H1 (cell line): ENCODE results near the gene XKR7. TPM values are rescaled to one million over a fixed set of nuclear protein-coding genes. Genes with fewer than 3 reads are reported as not detected.

Experiments used
- CTCF ChIA-PET: fragments of 300-600 bp; sonication (Branson Sonifier 250); formaldehyde crosslinking; loops from one replicate; lab custom pipeline; 2021; ENCODE audit not compliant: partially characterized antibody; lab: Charles Lee
- POLR2A ChIA-PET: fragments of 300-600 bp; sonication (Branson Sonifier 250); formaldehyde crosslinking; loops from one replicate; lab custom pipeline; 2021; ENCODE audit warnings: inconsistent platforms; ENCODE audit not compliant: partially characterized antibody; lab: Charles Lee
- DNase-seq, 2 experiments: peaks; one replicate each; pipeline versions ENCODE4 v3.0.0 to v3.0.0-alpha.2; 2010 to 2022; ENCODE audit warnings: low spot score in 2 of 2, low read depth in 1 of 2, mixed read lengths in 1 of 2
- FAIRE-seq: peaks from 2 replicates; lab custom pipeline; 2011; peaks lifted over from hg19 to GRCh38; lab: Jason Lieb, UNC
- H2AFZ ChIP-seq: 2 replicates; pipeline ENCODE4 v1.8.1; 2012; ENCODE audit warnings: low read length, inconsistent platforms
- H2AK5ac ChIP-seq: 2 replicates; pipeline ENCODE4 v1.6.1; 2013; ENCODE audit warnings: low read depth, low read length
- H2BK120ac ChIP-seq: replicated peaks from 2 replicates; pipeline ENCODE3; 2013; ENCODE audit warnings: low read depth, low read length, inconsistent platforms
- H2BK12ac ChIP-seq: 2 replicates; pipeline ENCODE4 v1.6.1; 2013; ENCODE audit warnings: low read depth, low read length
- H2BK15ac ChIP-seq: 2 replicates; pipeline ENCODE4 v1.6.1; 2013; ENCODE audit warnings: low read length
- H2BK20ac ChIP-seq: 2 replicates; pipeline ENCODE4 v1.6.1; 2013; ENCODE audit warnings: low read length
- H2BK5ac ChIP-seq: 2 replicates; pipeline ENCODE4 v1.6.1; 2013; ENCODE audit warnings: low read depth, low read length
- H3K14ac ChIP-seq: 2 replicates; pipeline ENCODE4 v1.6.1; 2013; ENCODE audit warnings: inconsistent platforms; ENCODE audit not compliant: insufficient read length
- H3K18ac ChIP-seq: 2 replicates; pipeline ENCODE4 v1.6.1; 2013; ENCODE audit warnings: low read length; ENCODE audit errors: extremely low read depth
- H3K23ac ChIP-seq: 2 replicates; pipeline ENCODE4 v1.6.1; 2013; ENCODE audit warnings: inconsistent platforms; ENCODE audit not compliant: insufficient read length
- H3K23me2 ChIP-seq: 2 replicates; pipeline ENCODE4 v1.6.1; 2013; ENCODE audit warnings: low read depth, low read length
- H3K27ac ChIP-seq: 2 replicates; pipeline ENCODE4 v1.6.1; 2011; ENCODE audit warnings: low read depth, low read length, inconsistent platforms
- H3K27me3 ChIP-seq, 4 experiments: replicated peaks in 1 of 4; 1 replicate in 1 of 4; 2 replicates in 3 of 4; pipeline versions ENCODE4 v1.6.1 to v1.8.1; 2011 to 2013; ENCODE audit warnings: low read length in 3 of 4, mild to moderate bottlenecking in 3 of 4, inconsistent platforms in 2 of 4, mixed read lengths in 2 of 4, moderate library complexity in 1 of 4; ENCODE audit not compliant: control insufficient read depth in 3 of 4, insufficient read depth in 3 of 4; ENCODE audit errors: extremely low read depth in 1 of 4
- H3K36me3 ChIP-seq, 4 experiments: 2 replicates each; pipeline versions ENCODE4 v1.6.1 to v1.8.1; 2011 to 2013; ENCODE audit warnings: mild to moderate bottlenecking in 4 of 4, low read length in 3 of 4, moderate library complexity in 2 of 4, control low read depth in 1 of 4, inconsistent platforms in 1 of 4; ENCODE audit not compliant: insufficient read depth in 4 of 4, control insufficient read depth in 2 of 4
- H3K4ac ChIP-seq: replicated peaks from 2 replicates; pipeline ENCODE3; 2013; ENCODE audit warnings: low read length, low read depth, mixed read lengths, inconsistent platforms; ENCODE audit not compliant: insufficient read length
- H3K4me1 ChIP-seq, 4 experiments: replicated peaks in 1 of 4; 1 replicate in 1 of 4; 2 replicates in 3 of 4; pipeline versions ENCODE4 v1.6.1 to v1.8.1; 2011 to 2013; ENCODE audit warnings: low read length in 3 of 4, inconsistent platforms in 2 of 4, mixed read lengths in 1 of 4; ENCODE audit not compliant: insufficient read depth in 4 of 4, control insufficient read depth in 3 of 4
- H3K4me2 ChIP-seq, 2 experiments: 2 replicates each; pipeline versions ENCODE4 v1.6.1 to v1.8.1; 2011 to 2013; ENCODE audit warnings: low read depth in 2 of 2, low read length in 2 of 2, control low read depth in 1 of 2, inconsistent platforms in 1 of 2, mild to moderate bottlenecking in 1 of 2; ENCODE audit not compliant: insufficient read depth in 1 of 2
- H3K4me3 ChIP-seq, 4 experiments: fragments of 200-600, 300-600 bp in 1 of 4; sonication (generic), shearing (Covaris generic), sonication (Bioruptor Twin) in 1 of 4; 2 replicates each; pipeline versions ENCODE4 v1.5.1 to v1.8.1; 2011 to 2016; ENCODE audit warnings: low read length in 4 of 4, low read depth in 3 of 4, control low read depth in 2 of 4, inconsistent platforms in 2 of 4, mild to moderate bottlenecking in 2 of 4, mixed read lengths in 1 of 4, moderate library complexity in 1 of 4; ENCODE audit not compliant: insufficient read depth in 2 of 4; ENCODE audit errors: extremely low read depth in 1 of 4
- H3K56ac ChIP-seq: replicated peaks from 2 replicates; pipeline ENCODE3; 2013; ENCODE audit warnings: low read depth, mild to moderate bottlenecking, mixed read lengths, low read length, inconsistent platforms; ENCODE audit not compliant: insufficient read length
- H3K79me1 ChIP-seq: 2 replicates; pipeline ENCODE4 v1.6.1; 2013; ENCODE audit warnings: low read depth, low read length, control low read depth
- H3K79me2 ChIP-seq, 2 experiments: 2 replicates each; pipeline versions ENCODE4 v1.6.1 to v1.8.1; 2012 to 2013; ENCODE audit warnings: low read length in 2 of 2, mild to moderate bottlenecking in 2 of 2, inconsistent platforms in 1 of 2; ENCODE audit not compliant: insufficient read depth in 2 of 2, control insufficient read depth in 1 of 2
- H3K9ac ChIP-seq, 4 experiments: replicated peaks in 1 of 4; 1 replicate in 1 of 4; 2 replicates in 3 of 4; pipeline versions ENCODE4 v1.6.1 to v1.8.1; 2011 to 2013; ENCODE audit warnings: low read depth in 3 of 4, low read length in 3 of 4, control low read depth in 2 of 4, mild to moderate bottlenecking in 2 of 4, moderate library complexity in 2 of 4, inconsistent platforms in 1 of 4; ENCODE audit errors: extremely low read depth in 1 of 4
- H3K9me3 ChIP-seq, 2 experiments: 2 replicates each; pipeline versions ENCODE4 v1.6.1 to v1.8.1; 2012 to 2013; ENCODE audit warnings: mild to moderate bottlenecking in 2 of 2, moderate library complexity in 2 of 2, control low read depth in 1 of 2, inconsistent platforms in 1 of 2, low read depth in 1 of 2, low read length in 1 of 2, mixed read lengths in 1 of 2; ENCODE audit not compliant: insufficient read depth in 2 of 2
- H4K20me1 ChIP-seq, 2 experiments: replicated peaks in 1 of 2; 2 replicates each; pipeline versions ENCODE3 to v1.8.1; 2011 to 2013; ENCODE audit warnings: inconsistent platforms in 2 of 2, low read length in 2 of 2, mild to moderate bottlenecking in 1 of 2; ENCODE audit not compliant: insufficient read depth in 2 of 2, control insufficient read depth in 1 of 2
- H4K5ac ChIP-seq: 2 replicates; pipeline ENCODE4 v1.6.1; 2013; ENCODE audit warnings: low read length, low read depth, mixed read lengths, inconsistent platforms; ENCODE audit not compliant: insufficient read length
- H4K8ac ChIP-seq: 2 replicates; pipeline ENCODE4 v1.8.0; 2013; ENCODE audit warnings: mild to moderate bottlenecking, moderate library complexity, low read length, inconsistent platforms; ENCODE audit not compliant: insufficient read depth; ENCODE audit errors: extremely low read depth
- H4K91ac ChIP-seq: replicated peaks from 2 replicates; pipeline ENCODE3; 2013; ENCODE audit warnings: low read length, mixed read lengths, inconsistent platforms; ENCODE audit not compliant: insufficient read length
- BRCA1 ChIP-seq: IDR thresholded peaks from 2 replicates; pipeline ENCODE4 v1.6.1; 2012; ENCODE audit warnings: low read depth, low read length, improper control_type of control experiment
- CTBP2 ChIP-seq: IDR thresholded peaks from 2 replicates; pipeline ENCODE4 v1.7.0; 2011; ENCODE audit warnings: borderline replicate concordance, mild to moderate bottlenecking, moderate library complexity, mixed read lengths, low read length; ENCODE audit not compliant: insufficient read depth, insufficient read length
- GABPA ChIP-seq: IDR thresholded peaks from 2 replicates; pipeline ENCODE4 v1.6.1; 2011; ENCODE audit warnings: mild to moderate bottlenecking, low read length, moderate library complexity, borderline replicate concordance; ENCODE audit not compliant: insufficient read depth
- POLR2A ChIP-seq, 2 experiments: IDR thresholded peaks; 1 replicate in 1 of 2; 2 replicates in 1 of 2; pipeline ENCODE4 v1.6.1; 2011; ENCODE audit warnings: low read depth in 2 of 2, low read length in 2 of 2, mild to moderate bottlenecking in 2 of 2; ENCODE audit errors: control extremely low read depth in 1 of 2
- RBBP5 ChIP-seq: IDR thresholded peaks from 2 replicates; pipeline ENCODE4 v1.7.1; 2012; ENCODE audit warnings: low read depth, mild to moderate bottlenecking, inconsistent platforms, low read length, moderate library complexity, borderline replicate concordance
- RNF2 ChIP-seq: fragments of 200-900, 300-1000 bp; sonication (generic); IDR thresholded peaks from 2 replicates; pipeline ENCODE4 v1.7.1; 2016; ENCODE audit warnings: borderline replicate concordance, low read depth, mild to moderate bottlenecking, antibody characterized with exemption, low read length; ENCODE audit not compliant: poor library complexity, severe bottlenecking; ENCODE audit errors: missing control alignments
- SIRT6 ChIP-seq: IDR thresholded peaks from one replicate; pipeline ENCODE4 v1.7.1; 2012; ENCODE audit warnings: low read length, inconsistent platforms
- SRF ChIP-seq: IDR thresholded peaks from 2 replicates; pipeline ENCODE4 v1.6.1; 2011; ENCODE audit warnings: mild to moderate bottlenecking, low read depth, low read length, moderate library complexity
- WGBS, 2 experiments: shearing (Covaris generic) in 1 of 2; methylation state at CpG; one replicate each; pipeline versions ENCODE4 v1.1.6 to v1.1.7; 2013 to 2015; ENCODE audit warnings: low lambda C conversion rate in 2 of 2, mixed read lengths in 2 of 2, inconsistent platforms in 1 of 2, low coverage in 1 of 2, missing lambda C conversion rate in 1 of 2; ENCODE audit not compliant: insufficient replicate concordance in 2 of 2, insufficient coverage in 1 of 2, insufficient read length in 1 of 2; ENCODE audit errors: extremely low coverage in 1 of 2, missing lambda C conversion rate in 1 of 2; 5-methylcytosine and 5-hydroxymethylcytosine counted together
- polyA plus RNA-seq, 7 experiments: library from polyadenylated mRNA; depleted of rRNA in 3 of 7; stranded (reverse) in 5 of 7; unstranded in 2 of 7; fragments of >200 nt in 5 of 7; fragments of 200-250 nt in 2 of 7; gene quantifications; 1 replicate in 5 of 7; 2 replicates in 1 of 7; 4 replicates in 1 of 7; pipeline versions ENCODE4 v1.2.1 to v1.2.3, GENCODE V29; 2011 to 2013; ENCODE audit warnings: missing spikeins in 2 of 7, mixed read lengths in 2 of 7
- total RNA-seq: library from RNA; stranded (reverse); fragmentation: NEBNext Ultra II Directional; extraction: Animal tissue kit (Norgen Biotek cat#: 25700); gene quantifications from 2 replicates; pipeline ENCODE4 v1.2.1, GENCODE V29; 2021
- TF ChIP-seq, protein P1 (sequence below): IDR thresholded peaks from 2 replicates; pipeline ENCODE4 v1.6.1; 2012; ENCODE audit warnings: low read length, inconsistent platforms

The XKR7 gene
- total and polyA plus RNA-seq, 2 of the 8 experiments (the other 6 are each of a cell fraction or from before 2014, with no cell fraction given): 1.8 to 2.4 TPM

DNA sequence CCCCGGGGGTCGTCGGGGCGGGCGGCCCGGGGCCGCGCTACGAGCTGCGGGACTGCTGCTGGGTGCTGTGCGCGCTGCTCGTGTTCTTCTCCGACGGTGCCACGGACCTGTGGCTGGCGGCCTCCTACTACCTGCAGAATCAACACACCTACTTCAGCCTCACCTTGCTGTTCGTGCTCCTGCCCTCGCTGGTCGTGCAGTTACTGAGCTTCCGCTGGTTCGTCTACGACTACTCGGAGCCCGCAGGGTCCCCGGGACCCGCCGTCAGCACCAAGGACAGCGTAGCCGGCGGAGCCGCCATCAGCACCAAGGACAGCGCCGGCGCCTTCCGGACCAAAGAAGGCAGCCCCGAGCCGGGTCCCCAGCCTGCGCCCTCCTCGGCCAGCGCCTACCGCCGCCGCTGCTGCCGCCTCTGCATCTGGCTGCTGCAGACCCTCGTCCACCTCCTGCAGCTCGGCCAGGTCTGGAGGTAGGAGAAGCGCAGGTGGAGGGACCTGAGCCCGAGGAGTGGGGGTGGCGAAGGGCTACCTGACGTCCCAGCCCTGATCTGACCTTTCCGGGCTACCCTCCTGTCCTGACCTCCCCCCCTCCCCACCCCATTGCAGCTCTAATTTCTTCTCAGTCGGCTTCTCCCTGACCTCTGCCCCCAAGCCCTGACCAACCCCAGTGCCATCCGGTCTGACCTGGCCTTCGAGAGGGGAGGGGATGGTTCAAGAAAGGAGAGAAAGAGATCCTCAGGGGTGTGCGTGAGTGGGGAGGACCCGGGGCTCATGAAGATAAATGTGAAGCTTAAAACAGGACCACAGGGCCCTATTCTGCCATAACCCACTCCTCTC, 558 bp downstream of the XKR7 start:
- no peak overlapping the region for H2BK120ac ChIP-seq
- no peak overlapping the region for H2BK15ac ChIP-seq
- no peak overlapping the region for H3K27ac ChIP-seq
- H3K14ac ChIP-seq: no peak overlapping the region
- no peaks in the 10 kb centered on the region for H3K79me2 ChIP-seq
- H3K4ac ChIP-seq: no peak overlapping the region
- H4K5ac ChIP-seq: no peak overlapping the region
- H4K20me1 ChIP-seq: peaks cover 3 to 5% of the 10 kb centered on the region in 2 experiments
- no peak overlapping the region for H2AK5ac ChIP-seq
- H2BK20ac ChIP-seq: no peak overlapping the region
- H3K27me3 ChIP-seq: peaks cover 0 to 8% (median 2%) of the 10 kb centered on the region in 4 experiments; a peak in 5 of 7 replicates
- no peaks in the 10 kb centered on the region for H3K36me3 ChIP-seq
- no peak overlapping the region; the same call in 1 of the 2 replicates for H2AFZ ChIP-seq
- H3K79me1 ChIP-seq: no peaks in the 10 kb centered on the region
- H4K8ac ChIP-seq: no peak overlapping the region
- peaks cover 0 to 12% (median 7%) of the 10 kb centered on the region in 4 experiments; a peak in 5 of 7 replicates for H3K4me1 ChIP-seq
- POLR2A ChIA-PET: interaction anchor here (0.5 to 1.8 kb wide), 11 partner anchors 9 to 327 kb away, joined by 3 to 8 read pairs (median 3); partner anchors contain the start of genes PDRG1 and TM9SF4
- no peak overlapping the region for H4K91ac ChIP-seq
- DNase-seq (peak; percentile 77 to 99), FAIRE-seq (no peak)
- H3K9ac ChIP-seq: peak overlapping the region in 1 of 4 experiments; percentile 13; a peak in 2 of 7 replicates
- no peaks in the 10 kb centered on the region for H3K9me3 ChIP-seq
- H3K23ac ChIP-seq: no peak overlapping the region
- H3K18ac ChIP-seq: no peak overlapping the region
- 8% methylated on average over 42 of the region's 57 CpGs; no CpG with 5 or more reads in 1 of the 2 experiments for WGBS, 2 experiments
- H2BK5ac ChIP-seq: no peak overlapping the region
- CTCF ChIA-PET: interaction anchor here (0.6 to 3.2 kb wide), 19 partner anchors 10 to 216 kb away, joined by 3 to 13 read pairs (median 4); partner anchors contain the start of gene PDRG1
- peak overlapping the region; percentile 43 to 70 (median 64) for H3K4me3 ChIP-seq
- H2BK12ac ChIP-seq: no peak overlapping the region
- peaks cover 3% of the 10 kb centered on the region; the same call in 1 of the 2 replicates for H3K23me2 ChIP-seq
- H3K4me2 ChIP-seq: peak overlapping the region; percentile 87 to 99
- H3K56ac ChIP-seq: no peak overlapping the region
- peak; percentile 65 for TF ChIP-seq SRF
- TF ChIP-seq POLR2A (IDR thresholded peaks at IDR 0.05; ENCODE audit: control extremely low read depth in 1 of 2, low read depth in 2 of 2, low read length in 2 of 2): 0 out of 3 replicates have a peak, but pooled peaks of 1 of the 2 experiments have one; percentile 49
- TF ChIP-seq RBBP5: peak; percentile 93
- TF ChIP-seq BRCA1: no peak
- no peak for TF ChIP-seq RNF2
- TF ChIP-seq CTBP2: no peak
- peak; percentile 84; the same call in 1 of the 2 replicates for TF ChIP-seq GABPA
- TF ChIP-seq, protein P1, sequence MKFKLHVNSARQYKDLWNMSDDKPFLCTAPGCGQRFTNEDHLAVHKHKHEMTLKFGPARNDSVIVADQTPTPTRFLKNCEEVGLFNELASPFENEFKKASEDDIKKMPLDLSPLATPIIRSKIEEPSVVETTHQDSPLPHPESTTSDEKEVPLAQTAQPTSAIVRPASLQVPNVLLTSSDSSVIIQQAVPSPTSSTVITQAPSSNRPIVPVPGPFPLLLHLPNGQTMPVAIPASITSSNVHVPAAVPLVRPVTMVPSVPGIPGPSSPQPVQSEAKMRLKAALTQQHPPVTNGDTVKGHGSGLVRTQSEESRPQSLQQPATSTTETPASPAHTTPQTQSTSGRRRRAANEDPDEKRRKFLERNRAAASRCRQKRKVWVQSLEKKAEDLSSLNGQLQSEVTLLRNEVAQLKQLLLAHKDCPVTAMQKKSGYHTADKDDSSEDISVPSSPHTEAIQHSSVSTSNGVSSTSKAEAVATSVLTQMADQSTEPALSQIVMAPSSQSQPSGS: no peak
- no peak for TF ChIP-seq SIRT6
